Measurements from ENCODE around the gene ABHD5. TPM values are rescaled to one million over a fixed set of nuclear protein-coding genes. Genes with fewer than 3 reads are reported as not detected.

Gene ABHD5
- polyA plus RNA-seq, 3 donors: 19.0 to 26.2 (median 20.1) TPM

GRCh38 chr3:43773273-43774094 lies 82.7 kb downstream of the ABHD5 start:
- no peak for DNase-seq

GRCh38 chr3:43774799-43775198 lies 84.1 kb downstream of the ABHD5 start:
- DNase-seq: no peak

- DNase-seq: no peak
These were observed 85.4 kb downstream of the ABHD5 start for GRCh38 chr3:43776101-43776500.

- no peak for DNase-seq
These were observed 89.1 kb downstream of the ABHD5 start for GRCh38 chr3:43779850-43780249.

- no peak for DNase-seq
These were observed 91.8 kb downstream of the ABHD5 start for GRCh38 chr3:43782541-43782940.

Other genes with a start within 250 kb of the ABHD5 start
- gene ANO10, start 68.9 kb upstream of the ABHD5 start, polyA plus RNA-seq (ENCODE audit: insufficient read length in 3 of 3): 10 to 100 TPM; 32.9 to 40.2 (median 35.3) TPM